Measurements from ENCODE around the gene WSCD2. TPM values are rescaled to one million over a fixed set of nuclear protein-coding genes. Genes with fewer than 3 reads are reported as not detected.

Gene WSCD2
- total and polyA plus RNA-seq, 8 donors = 0.25 to 6.7 (median 1.4) TPM; not detected in 3

- no peak for DNase-seq
- Histone ChIP-seq H3K27me3 (peaks cover 0 to 7% (median 0%) of the 10 kb centered on the region in 3 donors), H3K27ac (no peak overlapping the region), H3K4me1 (no peaks in the 10 kb centered on the region), H3K4me3 (no peak overlapping the region), H3K36me3 (no peaks in the 10 kb centered on the region), H3K9me3 (no peaks in the 10 kb centered on the region)
- TF ChIP-seq CTCF (IDR thresholded peaks at IDR 0.05) (no peak), EP300 (IDR thresholded peaks at IDR 0.05) (no peak), POLR2AphosphoS5 (IDR thresholded peaks at IDR 0.05) (no peak), POLR2A (IDR thresholded peaks at IDR 0.05) (no peak)
- intact Hi-C loops (cut with DNase I; ENCODE audit: low total_unique reads) = no loop called here
- 55 to 67% (median 63%) methylated on average over 4 of the region's 4 CpGs for WGBS, 5 donors
Measured at GRCh38 chr12:108141600-108142130, 12.6 kb downstream of the WSCD2 start.

GRCh38 chr12:108143144-108143543, 14.1 kb downstream of the WSCD2 start:
- WGBS, 5 donors = 50 to 62% (median 54%) methylated on average over 1 of the region's 1 CpG
- H3K27me3 ChIP-seq = peaks cover 0 to 5% (median 0%) of the 10 kb centered on the region in 3 donors
- no peaks in the 10 kb centered on the region for H3K36me3 ChIP-seq
- H3K27ac ChIP-seq = no peak overlapping the region
- DNase-seq = no peak
- H3K4me1 ChIP-seq = no peaks in the 10 kb centered on the region
- TF ChIP-seq POLR2A (IDR thresholded peaks at IDR 0.05) (no peak), POLR2AphosphoS5 (IDR thresholded peaks at IDR 0.05) (no peak), EP300 (IDR thresholded peaks at IDR 0.05) (no peak), CTCF (IDR thresholded peaks at IDR 0.05) (no peak)
- no peaks in the 10 kb centered on the region for H3K9me3 ChIP-seq
- H3K4me3 ChIP-seq = no peak overlapping the region
- intact Hi-C loops (cut with DNase I; ENCODE audit: low total_unique reads) = no loop called here

GRCh38 chr12:108144080-108144479, 15.0 kb downstream of the WSCD2 start:
- TF ChIP-seq EP300 (IDR thresholded peaks at IDR 0.05) (no peak), POLR2AphosphoS5 (IDR thresholded peaks at IDR 0.05) (no peak), POLR2A (IDR thresholded peaks at IDR 0.05) (no peak), CTCF (IDR thresholded peaks at IDR 0.05) (no peak)
- DNase-seq = no peak
- intact Hi-C loops (cut with DNase I; ENCODE audit: low total_unique reads) = no loop called here
- Histone ChIP-seq H3K36me3 (no peaks in the 10 kb centered on the region), H3K9me3 (no peaks in the 10 kb centered on the region), H3K27me3 (peaks cover 0 to 5% (median 0%) of the 10 kb centered on the region in 3 donors), H3K4me1 (no peaks in the 10 kb centered on the region), H3K4me3 (no peak overlapping the region), H3K27ac (no peak overlapping the region)
- 72 to 84% (median 79%) methylated on average over 8 of the region's 8 CpGs for WGBS, 5 donors

- Histone ChIP-seq H3K9me3 (no peaks in the 10 kb centered on the region), H3K4me3 (no peak overlapping the region), H3K4me1 (no peaks in the 10 kb centered on the region), H3K27me3 (peaks cover 0 to 5% (median 0%) of the 10 kb centered on the region in 3 donors), H3K36me3 (no peaks in the 10 kb centered on the region), H3K27ac (no peak overlapping the region)
- TF ChIP-seq POLR2AphosphoS5 (IDR thresholded peaks at IDR 0.05) (no peak), POLR2A (IDR thresholded peaks at IDR 0.05) (no peak), EP300 (IDR thresholded peaks at IDR 0.05) (no peak), CTCF (IDR thresholded peaks at IDR 0.05) (no peak)
- intact Hi-C loops (cut with DNase I; ENCODE audit: low total_unique reads) = no loop called here
- no peak for DNase-seq
- WGBS, 5 donors = 57 to 75% (median 67%) methylated on average over 2 of the region's 2 CpGs
Measured at GRCh38 chr12:108145011-108145410, 15.9 kb downstream of the WSCD2 start.

Measured in stomach (tissue), 9 donors.